Right atrium auricular region (tissue), 2 donors: ENCODE measurements around the gene NELFB. TPM values are rescaled to one million over a fixed set of nuclear protein-coding genes. Genes with fewer than 3 reads are reported as not detected.

Experiments used
- DNase-seq: peaks from one replicate; pipeline ENCODE4 v3.0.0-alpha.2; 2019; ENCODE audit warnings: low spot score
- H3K27ac ChIP-seq, 2 donors: fragments of 200-600 bp; sonication (generic); 1 replicate in 1 of 2; 2 replicates in 1 of 2; pipeline ENCODE4 v1.5.1; 2016 to 2019
- H3K27me3 ChIP-seq, 2 donors: fragments of 200-600 bp; sonication (generic); one replicate each; pipeline versions ENCODE4 v1.5.1 to v1.6.0; 2017 to 2019
- H3K36me3 ChIP-seq: fragments of 200-600 bp; sonication (generic); one replicate; pipeline ENCODE4 v1.5.1; 2016
- H3K4me1 ChIP-seq, 2 donors: fragments of 200-600 bp; sonication (generic); one replicate each; pipeline versions ENCODE4 v1.5.1 to v1.6.0; 2017 to 2019
- H3K4me3 ChIP-seq, 2 donors: fragments of 200-600 bp; sonication (generic); 1 replicate in 1 of 2; 2 replicates in 1 of 2; pipeline ENCODE4 v1.5.1; 2017 to 2019; ENCODE audit warnings: mild to moderate bottlenecking in 1 of 2, moderate library complexity in 1 of 2
- H3K9me3 ChIP-seq, 2 donors: fragments of 200-600 bp; sonication (generic); one replicate each; pipeline ENCODE4 v1.5.1; 2019
- total RNA-seq, 2 donors: library from RNA; depleted of rRNA; stranded (reverse); fragments of >200 nt; gene quantifications; one replicate each; pipeline ENCODE4 v1.1.0, GENCODE V29; 2016
- TF ChIP-seq, protein P1 (sequence below), 2 donors: fragments of 200-600 bp; sonication (generic); IDR thresholded peaks; one replicate each; pipeline ENCODE4 v1.5.1; 2019; ENCODE audit warnings: antibody characterized with exemption in 2 of 2

Gene NELFB
- total RNA-seq, 2 donors from 2014 or later: 30.0 to 38.0 TPM

DNA sequence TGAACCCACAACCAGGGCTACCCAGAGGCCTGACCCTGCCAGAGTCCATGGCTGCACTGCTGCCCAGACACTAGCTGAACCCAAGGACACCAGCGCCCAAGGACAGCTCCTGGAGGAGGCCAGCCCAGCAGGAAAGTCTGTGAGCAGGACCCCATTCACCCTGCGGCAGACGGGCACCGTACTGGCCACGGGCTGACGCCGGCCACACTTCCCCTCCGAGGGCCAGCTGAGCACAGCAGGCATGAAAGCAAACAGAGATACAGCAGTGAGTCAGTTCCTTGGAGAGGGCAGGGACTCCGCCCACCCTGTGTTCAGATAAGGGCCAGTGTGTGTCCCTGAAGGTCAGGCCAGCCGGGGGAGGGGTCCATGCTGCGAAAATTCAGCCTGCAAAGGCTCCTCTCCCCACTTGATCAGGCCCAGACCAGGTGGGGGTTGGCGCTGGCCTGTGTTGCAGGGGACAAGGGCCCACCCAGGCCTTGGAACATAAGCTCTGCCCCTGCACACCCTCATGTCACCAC lies 36.3 kb upstream of the NELFB start:
- Histone ChIP-seq H3K4me3 (no peak overlapping the region), H3K36me3 (no peaks in the 10 kb centered on the region), H3K4me1 (peaks cover 0 to 45% of the 10 kb centered on the region in 2 donors), H3K9me3 (no peaks in the 10 kb centered on the region), H3K27me3 (no peaks in the 10 kb centered on the region), H3K27ac (peak overlapping the region in 1 of 2 donors; percentile 42)
- TF ChIP-seq, protein P1, sequence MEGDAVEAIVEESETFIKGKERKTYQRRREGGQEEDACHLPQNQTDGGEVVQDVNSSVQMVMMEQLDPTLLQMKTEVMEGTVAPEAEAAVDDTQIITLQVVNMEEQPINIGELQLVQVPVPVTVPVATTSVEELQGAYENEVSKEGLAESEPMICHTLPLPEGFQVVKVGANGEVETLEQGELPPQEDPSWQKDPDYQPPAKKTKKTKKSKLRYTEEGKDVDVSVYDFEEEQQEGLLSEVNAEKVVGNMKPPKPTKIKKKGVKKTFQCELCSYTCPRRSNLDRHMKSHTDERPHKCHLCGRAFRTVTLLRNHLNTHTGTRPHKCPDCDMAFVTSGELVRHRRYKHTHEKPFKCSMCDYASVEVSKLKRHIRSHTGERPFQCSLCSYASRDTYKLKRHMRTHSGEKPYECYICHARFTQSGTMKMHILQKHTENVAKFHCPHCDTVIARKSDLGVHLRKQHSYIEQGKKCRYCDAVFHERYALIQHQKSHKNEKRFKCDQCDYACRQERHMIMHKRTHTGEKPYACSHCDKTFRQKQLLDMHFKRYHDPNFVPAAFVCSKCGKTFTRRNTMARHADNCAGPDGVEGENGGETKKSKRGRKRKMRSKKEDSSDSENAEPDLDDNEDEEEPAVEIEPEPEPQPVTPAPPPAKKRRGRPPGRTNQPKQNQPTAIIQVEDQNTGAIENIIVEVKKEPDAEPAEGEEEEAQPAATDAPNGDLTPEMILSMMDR (IDR thresholded peaks at IDR 0.05): no peak
- no peak for DNase-seq

DNA sequence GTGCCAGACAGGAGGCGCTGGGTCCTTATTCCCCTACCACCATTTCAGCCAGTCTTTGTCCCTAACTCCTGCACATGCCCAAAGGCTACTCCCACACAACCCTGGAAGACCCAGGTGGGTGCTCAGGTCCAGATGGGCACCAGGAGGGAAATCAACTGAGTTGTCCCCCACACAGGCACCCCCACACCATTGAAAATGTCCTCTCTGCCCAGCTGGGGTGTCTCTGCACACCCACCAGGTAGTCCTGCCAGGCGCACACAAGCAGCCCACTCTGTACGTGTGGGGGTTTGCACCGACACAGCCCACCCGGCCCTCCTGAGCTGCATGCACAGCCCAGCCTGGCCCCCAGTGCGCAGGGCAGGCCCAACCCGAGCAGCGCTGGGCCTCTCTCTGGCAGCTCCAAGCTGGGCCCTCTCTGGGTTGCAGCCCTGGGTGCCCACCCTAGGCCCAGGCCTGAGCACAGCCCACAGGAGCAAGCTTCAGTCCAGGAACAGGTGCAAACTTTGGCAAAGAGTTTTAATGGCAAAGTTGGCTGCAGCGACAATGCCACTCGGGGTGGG lies 35.3 kb upstream of the NELFB start:
- no peak for DNase-seq

DNA sequence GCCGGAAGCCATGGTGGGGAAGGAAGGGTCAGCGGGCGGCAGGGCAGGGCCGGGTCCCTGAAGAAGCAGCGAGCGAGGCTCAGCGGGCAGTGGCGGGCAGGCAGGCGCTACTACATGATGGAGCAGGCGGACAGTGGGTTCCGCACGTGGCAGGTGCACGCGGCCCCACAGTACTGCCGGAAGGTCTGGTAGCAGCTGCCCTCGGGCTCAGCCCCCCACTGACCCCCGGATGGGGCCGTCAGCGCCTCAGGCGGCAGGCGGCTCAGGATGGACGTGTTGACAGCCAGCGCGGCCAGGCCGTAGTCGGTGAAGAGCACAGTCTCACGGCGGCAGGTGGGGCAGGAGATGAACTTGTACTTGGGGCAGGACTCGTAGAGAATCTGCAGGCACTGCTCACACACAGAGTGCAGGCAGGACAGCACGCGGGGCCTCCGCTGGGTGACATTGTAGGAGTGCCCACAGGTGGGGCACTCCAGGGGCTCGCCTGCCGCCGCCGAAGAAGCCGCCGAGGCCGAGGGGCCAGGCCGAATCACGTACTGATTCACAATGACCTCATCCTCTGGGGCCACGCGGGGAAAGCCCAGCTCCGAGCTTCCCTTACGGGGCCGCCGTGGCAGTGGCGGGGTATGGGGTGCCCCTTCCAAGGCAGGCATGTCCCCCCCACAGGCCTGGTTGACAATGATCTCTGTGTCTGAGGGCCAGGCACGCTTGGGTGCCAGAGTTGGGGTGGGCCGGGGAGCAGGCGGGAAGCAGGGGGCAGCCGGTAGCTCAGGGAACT lies 34.6 kb upstream of the NELFB start:
- H3K4me3 ChIP-seq: no peak overlapping the region
- H3K27ac ChIP-seq: no peak overlapping the region
- peaks cover 0 to 50% of the 10 kb centered on the region in 2 donors for H3K4me1 ChIP-seq
- DNase-seq: no peak
- H3K27me3 ChIP-seq: no peaks in the 10 kb centered on the region
- H3K36me3 ChIP-seq: no peaks in the 10 kb centered on the region
- no peaks in the 10 kb centered on the region for H3K9me3 ChIP-seq
- TF ChIP-seq, protein P1 (IDR thresholded peaks at IDR 0.05): no peak

More for the DNA sequence above, 35.3 kb upstream of the NELFB start:
- H3K27me3 ChIP-seq: no peaks in the 10 kb centered on the region
- no peaks in the 10 kb centered on the region for H3K36me3 ChIP-seq
- TF ChIP-seq, protein P1 (IDR thresholded peaks at IDR 0.05): no peak
- peaks cover 0 to 50% of the 10 kb centered on the region in 2 donors for H3K4me1 ChIP-seq
- H3K9me3 ChIP-seq: no peaks in the 10 kb centered on the region
- H3K27ac ChIP-seq: no peak overlapping the region
- no peak overlapping the region for H3K4me3 ChIP-seq

DNA sequence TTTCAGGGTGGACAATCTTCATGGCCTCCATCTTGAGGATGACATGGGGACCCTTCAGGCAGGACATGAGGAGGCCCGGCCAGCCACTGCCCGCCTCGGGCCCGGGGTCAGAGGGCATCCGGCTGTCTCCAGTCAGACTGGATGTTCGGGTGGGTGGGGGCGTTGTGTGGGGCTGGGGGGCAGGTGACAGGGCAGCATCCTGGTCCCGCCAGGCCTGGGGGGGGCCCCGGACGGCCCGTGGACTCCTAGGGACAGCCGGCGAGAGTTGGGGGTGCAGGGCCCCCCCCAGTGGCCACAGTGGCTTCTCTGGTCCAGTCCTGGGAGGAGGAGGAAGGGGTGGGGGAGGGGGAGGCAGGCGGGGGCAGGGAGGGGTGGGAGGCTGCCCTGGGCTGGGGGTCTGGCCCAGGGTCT lies 34.0 kb upstream of the NELFB start:
- TF ChIP-seq, protein P1 (IDR thresholded peaks at IDR 0.05): no peak
- DNase-seq: no peak
- H3K36me3 ChIP-seq: no peaks in the 10 kb centered on the region
- H3K4me1 ChIP-seq: peaks cover 0 to 50% of the 10 kb centered on the region in 2 donors
- no peaks in the 10 kb centered on the region for H3K27me3 ChIP-seq
- H3K27ac ChIP-seq: peak overlapping the region; percentile 53 to 60
- H3K9me3 ChIP-seq: no peaks in the 10 kb centered on the region
- H3K4me3 ChIP-seq: peak overlapping the region in 1 of 2 donors; percentile 54

DNA sequence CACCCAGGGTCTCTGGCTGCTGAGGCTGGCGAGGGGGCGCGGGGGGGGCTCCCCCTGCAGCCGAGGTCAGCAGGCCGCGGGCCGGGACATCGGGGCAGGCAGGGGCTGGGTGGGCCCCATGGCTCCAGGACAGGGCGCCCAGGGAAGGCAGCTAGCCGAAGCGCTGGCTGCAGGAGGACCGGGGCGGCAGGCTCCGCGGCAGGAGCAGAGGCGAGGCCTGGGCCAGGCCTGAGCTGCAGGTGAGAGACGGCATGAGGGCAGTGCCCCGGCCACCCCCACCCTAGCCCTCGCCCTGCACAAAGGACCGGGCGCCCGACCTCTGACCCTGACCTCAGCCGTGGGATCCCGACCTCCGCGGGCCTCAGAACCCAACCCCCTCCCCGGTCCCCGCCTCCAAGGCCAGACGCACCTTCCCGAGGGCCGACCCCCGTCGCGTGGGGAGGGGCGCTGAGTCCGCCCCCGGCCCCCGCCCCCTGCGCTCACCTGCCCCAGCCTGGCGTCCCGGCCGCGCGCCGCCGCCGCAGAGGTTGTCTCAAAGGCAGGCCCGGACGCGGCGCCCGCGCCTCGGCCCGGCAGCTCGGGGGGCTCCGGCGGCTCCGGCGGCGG lies 33.5 kb upstream of the NELFB start:
- Histone ChIP-seq H3K27ac (peak overlapping the region; percentile 53 to 60), H3K27me3 (no peaks in the 10 kb centered on the region), H3K4me1 (peaks cover 0 to 50% of the 10 kb centered on the region in 2 donors), H3K4me3 (peak overlapping the region; percentile 45 to 54), H3K9me3 (no peaks in the 10 kb centered on the region), H3K36me3 (no peaks in the 10 kb centered on the region)
- DNase-seq: no peak
- TF ChIP-seq, protein P1 (IDR thresholded peaks at IDR 0.05): no peak
